Nephron progenitor cell (in vitro differentiated cells): ENCODE results near the gene CMBL.

Source experiments
- DNase-seq: peaks from one replicate; pipeline ENCODE4 v3.0.0; 2021
- H3K27ac Mint-ChIP-seq: 2 replicates; pipeline ENCODE4 v1.8.0; 2021; ENCODE audit warnings: mild to moderate bottlenecking, moderate library complexity, mixed read lengths
- H3K27me3 Mint-ChIP-seq: 2 replicates; pipeline ENCODE4 v1.8.0; 2021; ENCODE audit warnings: mild to moderate bottlenecking, low read depth, mixed read lengths; ENCODE audit not compliant: poor library complexity
- H3K36me3 Mint-ChIP-seq: 2 replicates; pipeline ENCODE4 v1.8.0; 2021; ENCODE audit warnings: low read depth, mixed read lengths
- H3K4me1 Mint-ChIP-seq: 2 replicates; pipeline ENCODE4 v1.8.0; 2021; ENCODE audit warnings: mixed read lengths
- H3K4me3 Mint-ChIP-seq: 2 replicates; pipeline ENCODE4 v1.8.0; 2021; ENCODE audit warnings: mild to moderate bottlenecking, moderate library complexity, mixed read lengths
- H3K9me3 Mint-ChIP-seq: 2 replicates; pipeline ENCODE4 v1.8.0; 2021; ENCODE audit warnings: mild to moderate bottlenecking, moderate library complexity, mixed read lengths
- CTCF ChIP-seq: fragments of 200-600 bp; sonication (generic); IDR thresholded peaks from 2 replicates; pipeline ENCODE4 v1.5.0; 2021; ENCODE audit warnings: antibody characterized with exemption

CMBL gene

GRCh38 chr5:10330511-10331230 lies 23.0 kb upstream of the CMBL start:
- Mint-ChIP-seq H3K27me3 (peaks cover 73% of the 10 kb centered on the region), H3K27ac (no peak overlapping the region), H3K4me1 (peaks cover 24% of the 10 kb centered on the region), H3K36me3 (no peaks in the 10 kb centered on the region), H3K9me3 (peaks cover 3% of the 10 kb centered on the region), H3K4me3 (no peak overlapping the region)
- no peak for DNase-seq
- TF ChIP-seq CTCF = no peak

DNA sequence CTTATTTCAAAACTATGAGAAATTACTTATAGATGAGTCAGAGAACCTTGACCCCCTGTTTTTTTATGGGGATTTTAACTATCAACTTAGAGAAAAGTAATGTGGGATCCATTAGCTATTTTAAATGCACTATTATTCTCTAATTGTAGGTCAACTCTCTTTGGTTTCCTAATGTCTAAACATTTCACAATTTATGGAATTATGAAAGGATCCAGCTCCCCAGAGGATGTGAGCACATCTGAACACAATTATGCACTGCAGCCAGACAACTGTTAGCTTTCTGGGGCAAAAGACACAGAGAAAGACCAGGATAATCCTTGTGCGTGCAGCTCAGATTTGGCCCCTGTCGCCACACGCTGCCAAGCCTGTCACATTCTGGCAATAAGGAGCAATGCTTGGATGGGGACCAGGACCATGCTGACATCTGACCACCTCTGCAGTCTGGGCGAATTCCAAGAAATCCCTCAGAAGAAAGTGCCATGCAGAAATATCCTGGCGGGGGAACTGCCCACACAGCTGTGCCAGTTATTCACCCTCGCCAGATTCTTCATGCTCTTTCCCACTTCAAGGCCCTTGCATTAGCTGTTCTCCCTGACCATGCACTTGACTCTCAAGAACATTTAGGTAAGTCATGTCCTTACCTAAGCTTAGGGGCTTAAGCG lies 22.2 kb upstream of the CMBL start:
- Mint-ChIP-seq H3K4me1 (peaks cover 24% of the 10 kb centered on the region), H3K27me3 (peaks cover 66% of the 10 kb centered on the region), H3K36me3 (no peaks in the 10 kb centered on the region), H3K27ac (no peak overlapping the region), H3K4me3 (no peak overlapping the region), H3K9me3 (peaks cover 3% of the 10 kb centered on the region)
- no peak for TF ChIP-seq CTCF
- no peak for DNase-seq

DNA sequence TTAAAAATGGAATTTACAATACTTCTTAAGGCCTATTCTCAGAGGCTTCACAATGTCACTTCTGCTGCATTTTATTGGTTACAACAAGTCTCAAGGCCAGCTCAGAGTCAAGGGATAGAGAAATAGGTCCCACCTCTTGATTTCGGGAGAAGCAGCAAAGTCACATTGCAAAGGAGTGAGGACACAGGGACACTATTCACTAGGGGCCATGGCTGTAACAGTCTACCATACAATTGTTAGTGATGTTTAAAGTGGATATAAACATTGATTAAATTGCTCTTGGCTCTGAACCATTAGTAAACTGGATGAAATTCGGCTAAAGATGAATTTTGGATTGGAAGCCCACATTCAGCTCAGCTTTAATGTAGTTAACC lies 21.7 kb upstream of the CMBL start:
- TF ChIP-seq CTCF = no peak
- H3K4me3 Mint-ChIP-seq = no peak overlapping the region
- H3K36me3 Mint-ChIP-seq = no peaks in the 10 kb centered on the region
- H3K4me1 Mint-ChIP-seq = peaks cover 20% of the 10 kb centered on the region
- peaks cover 2% of the 10 kb centered on the region for H3K9me3 Mint-ChIP-seq
- DNase-seq = no peak
- H3K27ac Mint-ChIP-seq = no peak overlapping the region
- H3K27me3 Mint-ChIP-seq = peaks cover 61% of the 10 kb centered on the region

DNA sequence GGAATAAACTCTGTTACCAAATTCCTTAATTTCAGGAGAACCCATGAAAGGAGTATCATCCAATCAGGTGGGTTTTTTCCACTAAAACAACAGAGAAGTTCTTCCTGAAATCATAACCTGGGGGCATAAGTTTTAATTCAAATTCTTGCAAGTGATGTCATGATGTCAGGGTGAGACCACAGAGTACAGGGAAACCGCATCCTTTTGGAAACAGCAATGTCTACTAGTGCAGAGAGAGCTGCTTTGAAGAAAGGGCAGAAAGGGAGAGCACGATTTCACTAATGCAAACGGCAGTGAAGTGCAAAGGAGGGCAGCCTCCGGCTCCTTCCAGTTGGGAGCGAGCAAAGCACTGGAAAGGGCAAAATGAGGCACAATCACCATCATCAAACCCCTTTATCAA lies 20.6 kb upstream of the CMBL start:
- no peak overlapping the region for H3K27ac Mint-ChIP-seq
- no peak for TF ChIP-seq CTCF
- H3K36me3 Mint-ChIP-seq = no peaks in the 10 kb centered on the region
- H3K4me3 Mint-ChIP-seq = no peak overlapping the region
- no peak for DNase-seq
- peaks cover 50% of the 10 kb centered on the region for H3K27me3 Mint-ChIP-seq
- H3K4me1 Mint-ChIP-seq = peaks cover 26% of the 10 kb centered on the region
- no peaks in the 10 kb centered on the region for H3K9me3 Mint-ChIP-seq

GRCh38 chr5:10324518-10325370 lies 17.0 kb upstream of the CMBL start:
- peaks cover 20% of the 10 kb centered on the region for H3K4me1 Mint-ChIP-seq

More at GRCh38 chr5:10324518-10325370, 17.0 kb upstream of the CMBL start:
- no peak for DNase-seq
- Mint-ChIP-seq H3K4me3 (no peak overlapping the region), H3K27me3 (peaks cover 14% of the 10 kb centered on the region), H3K36me3 (no peaks in the 10 kb centered on the region), H3K9me3 (no peaks in the 10 kb centered on the region), H3K27ac (no peak overlapping the region)
- TF ChIP-seq CTCF = no peak
